HT1080 (cell line): ENCODE measurements around the gene NPTN. TPM values are rescaled to one million over a fixed set of nuclear protein-coding genes. Genes with fewer than 3 reads are reported as not detected.
"Not testable (repeated sequence)": the region's sequence is repeated elsewhere in the genome, so short reads cannot be mapped to it uniquely, and the experiment has no call there.

Experiments used
- DNase-seq: peaks from one replicate; pipeline ENCODE4 v3.0.0-alpha.2; 2015; ENCODE audit warnings: low read depth
- total RNA-seq: library from RNA; depleted of rRNA; stranded (reverse); fragments of >200 nt; shearing (Covaris generic); gene quantifications from 2 replicates; pipeline ENCODE4 v1.2.3, GENCODE V29; 2014

NPTN gene
- total RNA-seq, 1 experiment from 2014 or later = 118 TPM

DNA sequence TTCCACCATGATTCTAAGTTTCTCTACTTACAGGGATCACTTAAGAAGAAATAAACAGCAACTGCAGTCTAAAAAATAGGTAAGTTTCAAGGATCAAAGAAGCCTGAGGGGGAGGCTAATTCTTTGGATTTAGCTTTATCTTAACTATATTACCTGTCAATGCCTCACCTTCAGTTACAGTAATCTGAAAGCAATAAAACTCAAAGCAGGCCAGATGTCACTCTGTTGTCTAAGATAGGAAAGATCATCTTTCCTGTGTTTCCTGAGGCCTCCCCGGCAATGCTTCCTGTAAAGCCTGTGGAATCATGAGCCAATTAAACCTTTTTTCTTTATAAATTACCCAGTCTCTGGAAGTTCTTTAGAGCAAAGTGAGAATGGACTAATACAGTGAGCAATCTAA is 60.2 kb downstream of the NPTN start:
- DNase-seq = no peak

DNA sequence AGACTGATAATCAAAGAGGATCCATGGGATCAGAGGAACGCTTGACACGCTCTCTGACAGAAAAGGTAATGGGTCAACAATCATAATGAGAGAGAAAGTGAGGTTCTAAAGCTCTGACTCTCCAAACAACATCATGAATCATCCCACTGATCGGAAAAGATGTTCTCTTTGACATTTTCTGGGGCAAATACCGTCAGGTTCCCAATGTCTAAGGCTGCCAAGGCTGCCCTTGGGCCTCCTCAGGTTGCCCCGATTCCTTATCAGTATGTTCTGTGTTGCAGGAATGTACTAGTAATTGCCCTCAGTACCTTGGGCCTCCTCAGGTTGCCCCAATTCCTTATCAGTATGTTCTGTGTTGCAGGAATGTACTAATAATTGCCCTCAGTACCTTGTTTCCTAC is 60.9 kb downstream of the NPTN start:
- no peak for DNase-seq

DNA sequence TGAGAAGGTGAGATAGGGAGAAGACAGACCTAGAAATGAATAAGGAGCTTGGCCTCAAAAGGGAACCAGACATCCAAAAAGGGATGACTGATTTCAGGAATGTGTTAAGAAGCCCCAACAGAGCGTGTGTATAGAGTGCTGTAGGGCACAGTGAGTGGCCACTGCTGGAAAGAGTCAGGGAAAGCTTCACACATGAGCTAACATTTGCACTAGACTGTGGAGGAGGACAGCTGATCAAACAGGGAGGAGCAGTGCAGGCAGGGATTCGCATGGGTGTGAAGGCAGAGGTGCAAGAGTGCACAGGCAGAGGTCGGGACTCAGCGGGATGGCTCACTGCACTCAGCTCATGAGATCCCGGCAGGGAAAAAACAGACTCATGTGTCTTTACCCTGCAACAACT is 61.8 kb downstream of the NPTN start:
- DNase-seq = no peak

DNA sequence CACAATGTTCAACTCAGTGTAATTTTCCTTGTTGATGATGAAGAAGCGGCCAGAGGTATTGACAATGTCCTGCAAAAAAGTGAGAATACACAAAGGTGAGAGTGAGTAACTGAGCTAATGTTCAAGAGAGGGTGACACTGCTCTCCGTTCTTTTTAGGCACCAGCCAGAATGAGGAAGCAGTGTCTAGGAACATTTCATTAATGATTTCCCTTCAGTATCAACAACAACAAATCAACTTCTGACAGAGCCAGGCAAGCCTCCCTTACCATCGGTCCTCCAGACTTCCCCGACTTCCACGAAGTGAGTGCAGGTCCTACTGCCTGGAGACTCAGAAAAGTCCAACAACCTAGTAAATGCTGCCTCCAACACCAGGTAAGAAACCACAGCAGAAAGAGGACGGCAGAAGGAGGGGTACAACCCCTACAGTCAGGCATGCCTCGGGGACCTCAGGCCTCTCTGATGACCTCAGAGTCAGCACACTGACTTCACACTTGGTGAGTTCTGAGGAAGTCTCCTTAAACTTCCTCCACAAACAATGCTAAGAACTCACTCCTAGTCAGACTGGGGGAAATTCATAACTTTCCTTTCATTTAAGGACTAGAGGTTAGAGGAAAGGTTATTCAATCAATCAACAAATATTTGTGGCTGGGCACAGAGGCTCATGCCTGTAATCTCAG is 62.7 kb downstream of the NPTN start:
- no peak for DNase-seq

DNA sequence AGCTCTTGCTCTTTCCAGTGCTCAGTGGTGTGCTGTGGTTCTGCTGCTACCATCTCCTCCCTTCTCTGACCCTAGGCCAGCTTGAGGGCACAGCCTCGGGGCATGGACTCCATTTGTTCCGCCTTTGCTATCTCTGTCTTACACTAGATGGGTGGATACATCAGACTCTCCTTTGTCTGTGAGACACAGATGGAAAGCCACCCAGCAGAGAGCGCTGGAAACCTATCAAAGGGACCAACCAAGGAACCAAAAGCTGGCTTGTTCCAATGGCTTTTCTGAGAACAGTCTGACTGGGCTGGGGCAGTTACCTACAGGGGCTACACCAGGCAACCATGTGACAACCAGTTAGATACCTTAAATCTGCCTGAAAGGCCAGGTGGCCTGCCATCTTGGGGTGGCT is 63.8 kb downstream of the NPTN start:
- DNase-seq = no peak

DNA sequence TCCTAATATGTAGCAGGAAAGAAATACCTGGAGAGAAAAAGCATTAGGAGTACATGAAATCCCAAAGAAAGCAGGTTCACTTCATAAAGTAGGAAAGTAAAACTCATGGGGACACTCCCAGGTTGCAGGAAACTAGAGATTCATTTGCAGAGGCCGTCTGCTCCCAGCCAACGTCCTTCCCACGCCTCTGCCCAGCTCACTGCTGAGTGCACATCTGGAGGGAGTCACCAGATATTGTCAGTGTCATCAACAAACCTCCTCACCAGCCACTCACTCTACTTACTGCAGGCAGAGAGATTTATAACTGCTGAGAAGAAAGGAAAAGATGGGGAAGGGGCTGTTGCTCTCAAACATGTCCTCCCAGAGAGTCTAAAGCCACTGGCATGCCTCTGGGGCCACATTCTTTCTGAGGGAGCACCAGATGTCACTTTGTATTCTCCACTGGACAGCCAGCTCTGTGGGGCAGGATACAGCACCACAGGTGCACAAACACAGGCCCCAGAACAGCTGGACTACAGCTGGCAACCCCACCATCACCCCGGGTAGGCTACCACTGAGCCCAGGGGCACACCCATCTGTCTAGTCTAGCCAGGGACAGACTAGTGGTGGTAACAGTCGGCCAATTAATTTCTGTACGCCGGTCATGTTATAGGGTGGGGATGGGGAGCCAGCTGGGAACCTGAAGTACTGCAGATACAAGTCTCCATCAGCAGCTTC is 64.5 kb downstream of the NPTN start:
- DNase-seq = no peak

DNA sequence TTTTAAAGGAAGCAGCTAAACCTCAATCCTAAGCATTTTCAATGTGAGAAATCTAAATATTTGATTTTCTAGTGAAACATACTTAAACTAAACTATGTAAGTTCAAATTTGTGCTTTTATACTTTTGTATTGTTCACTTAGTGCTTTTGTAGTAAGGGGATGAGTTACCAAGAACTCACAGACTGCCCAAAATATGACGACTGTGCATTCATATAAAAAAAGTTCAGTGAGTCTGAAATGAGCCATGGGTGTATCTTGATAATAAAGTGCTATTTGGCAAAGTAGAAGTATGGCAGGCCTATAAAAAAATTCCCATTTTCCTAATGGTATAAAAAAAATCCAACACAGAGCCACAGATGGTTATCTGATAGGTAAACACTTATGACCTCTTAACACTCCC is 66.2 kb downstream of the NPTN start:
- no peak for DNase-seq

DNA sequence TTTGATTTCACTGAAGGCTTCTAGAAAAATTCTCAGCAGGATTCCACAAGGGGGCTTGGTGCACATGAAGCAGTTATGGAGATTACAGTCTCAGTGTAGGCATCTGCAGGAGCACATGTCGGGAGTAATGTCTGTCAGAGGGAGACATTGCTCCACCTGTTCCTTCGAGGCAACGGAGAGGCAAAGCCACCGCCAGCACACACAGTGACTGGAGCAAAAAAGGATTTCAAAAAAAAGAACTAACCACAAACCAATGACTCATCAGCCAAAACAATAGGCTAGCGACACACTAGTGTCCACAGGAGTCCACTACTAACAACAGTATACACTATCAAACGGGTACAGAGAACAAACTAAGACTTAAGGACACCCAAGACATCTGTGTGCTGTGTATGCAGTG is 68.9 kb downstream of the NPTN start:
- peak; percentile 87 for DNase-seq

DNA sequence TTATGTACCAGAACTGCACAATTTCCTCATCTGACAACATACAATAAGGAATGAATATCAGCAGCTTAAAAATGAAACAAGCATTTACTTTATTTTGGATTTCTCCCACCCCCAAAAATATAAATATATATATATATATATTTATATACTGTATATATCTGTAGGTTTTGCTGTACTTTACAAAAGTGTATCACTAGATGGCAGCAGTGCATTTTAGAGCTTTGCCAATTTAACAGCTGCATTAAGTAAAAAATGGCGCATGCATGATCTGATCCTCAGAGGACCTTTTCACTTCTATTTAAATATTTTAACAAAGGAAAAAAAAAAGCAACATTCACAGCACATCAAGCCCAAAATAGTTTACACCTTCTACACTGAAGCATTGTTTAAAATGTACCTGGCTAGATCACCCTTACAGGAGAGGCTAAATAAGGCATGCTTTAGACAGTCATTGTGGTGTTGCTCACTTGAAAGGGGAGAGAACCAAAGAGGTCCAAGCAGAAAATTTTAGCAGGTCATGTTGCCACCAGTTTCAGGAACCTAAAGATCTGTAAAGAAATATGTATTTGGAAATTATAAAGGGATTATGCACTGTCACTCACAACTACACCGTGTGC is 72.6 kb downstream of the NPTN start:
- DNase-seq = peak; percentile 46

DNA sequence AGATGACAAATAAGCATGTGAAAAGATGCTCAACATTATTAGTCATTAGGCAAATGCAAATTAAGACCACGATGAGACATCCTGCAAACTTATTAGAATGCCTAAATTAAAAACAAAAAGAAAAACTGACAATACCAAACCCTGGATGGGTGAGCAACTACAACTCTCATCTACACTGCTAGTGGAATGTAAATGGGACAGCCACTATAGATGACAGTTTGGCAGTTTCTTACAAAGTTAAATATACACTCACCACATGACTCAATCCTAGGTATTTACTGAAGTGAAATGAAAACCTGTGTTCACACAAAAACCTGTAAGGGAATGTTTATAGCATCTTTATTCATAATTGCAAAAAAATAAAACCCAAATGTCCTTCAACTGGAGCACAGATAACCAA is 74.7 kb downstream of the NPTN start:
- DNase-seq = no peak

DNA sequence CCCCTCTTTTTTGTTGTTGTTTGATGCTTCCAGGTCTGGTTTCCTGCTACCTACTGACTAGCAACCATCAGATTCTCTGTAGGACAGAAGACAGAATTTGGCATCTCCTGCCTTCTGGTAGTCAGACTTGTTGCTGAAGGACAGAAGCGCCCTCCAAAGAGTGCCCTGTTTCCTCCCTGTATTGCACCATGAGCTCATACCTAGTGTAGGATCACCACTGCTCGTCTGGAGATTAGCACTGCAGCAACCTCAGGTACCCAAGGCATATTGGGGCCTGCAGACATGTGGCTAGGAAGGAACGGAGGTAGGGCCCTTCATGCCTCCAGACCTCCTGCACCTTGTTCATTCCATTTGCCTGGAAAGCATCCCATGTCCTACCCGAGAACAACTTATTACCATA is 78.1 kb downstream of the NPTN start:
- no peak for DNase-seq

DNA sequence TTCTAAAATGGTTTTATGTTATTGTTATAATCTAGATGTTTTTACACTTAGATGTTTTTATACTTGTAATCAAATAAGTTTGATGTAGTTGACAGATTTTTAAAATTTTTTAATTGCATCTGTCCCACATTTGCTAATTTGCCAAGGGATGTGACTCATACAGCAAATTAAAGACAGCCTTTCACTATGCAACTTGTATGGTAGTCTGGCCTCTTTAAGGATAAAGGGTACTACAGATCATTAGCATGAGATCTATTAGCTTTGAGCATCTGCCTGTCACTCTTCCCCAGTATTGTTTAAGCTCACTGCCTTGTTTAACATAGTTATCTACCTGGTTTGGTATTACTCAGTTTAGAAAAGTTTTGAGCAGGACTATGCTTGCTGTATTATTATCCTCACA is 83.0 kb downstream of the NPTN start:
- DNase-seq = no peak

DNA sequence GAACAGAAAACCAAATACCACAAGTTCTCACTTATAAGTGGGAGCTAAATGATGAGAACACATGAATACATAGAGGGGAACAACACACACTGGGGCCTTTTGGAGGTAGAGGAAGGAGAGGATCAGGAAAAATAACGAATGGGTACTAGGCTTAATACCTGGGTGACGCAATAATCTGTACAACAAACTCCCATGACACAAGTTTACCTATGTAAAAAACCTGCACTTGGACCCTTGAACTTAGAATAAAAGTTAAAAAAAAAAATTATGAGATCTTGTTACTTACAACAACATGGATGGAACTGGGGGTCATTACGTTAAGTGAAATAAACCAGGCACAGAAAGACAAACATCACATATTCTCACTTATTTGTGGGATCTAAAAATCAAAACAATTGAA is 84.3 kb downstream of the NPTN start:
- DNase-seq = not testable (repeated sequence)

DNA sequence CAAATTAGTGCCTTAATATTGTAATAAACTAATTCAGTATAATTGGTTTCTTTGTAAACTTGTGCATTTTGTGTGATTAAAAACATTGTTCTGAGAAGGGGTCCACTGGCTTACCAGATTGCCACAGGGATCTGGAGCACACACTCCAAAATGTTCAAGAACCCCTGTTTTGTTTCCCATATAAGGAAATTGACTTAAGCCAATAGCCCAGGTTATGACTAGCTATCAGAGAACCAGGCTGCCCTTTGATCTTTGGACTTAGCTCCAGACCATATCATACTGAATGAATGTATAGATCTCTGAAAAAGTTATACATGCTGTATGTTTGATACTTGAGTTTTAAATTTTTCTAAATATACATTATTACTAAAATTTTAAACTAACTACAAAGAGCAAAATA is 91.7 kb downstream of the NPTN start:
- DNase-seq = no peak

DNA sequence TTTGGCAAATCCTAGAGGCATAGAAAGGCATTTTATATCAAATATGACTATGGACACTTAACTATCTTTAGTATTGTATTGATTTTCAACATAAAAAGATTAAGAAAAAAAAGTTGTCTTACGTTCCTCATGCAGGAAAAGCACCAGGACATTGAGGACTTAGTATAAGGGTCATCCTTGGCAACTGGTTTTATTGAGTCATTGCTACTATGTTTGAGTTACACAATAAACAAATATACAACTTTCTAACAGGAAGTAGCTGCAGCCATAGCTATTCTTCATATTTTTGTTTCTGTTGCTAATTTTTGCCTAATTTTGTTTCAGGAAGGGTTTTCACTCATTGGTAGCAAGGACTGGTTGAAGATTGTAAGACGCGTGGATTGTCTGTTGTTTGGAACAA is 93.0 kb downstream of the NPTN start:
- no peak for DNase-seq

DNA sequence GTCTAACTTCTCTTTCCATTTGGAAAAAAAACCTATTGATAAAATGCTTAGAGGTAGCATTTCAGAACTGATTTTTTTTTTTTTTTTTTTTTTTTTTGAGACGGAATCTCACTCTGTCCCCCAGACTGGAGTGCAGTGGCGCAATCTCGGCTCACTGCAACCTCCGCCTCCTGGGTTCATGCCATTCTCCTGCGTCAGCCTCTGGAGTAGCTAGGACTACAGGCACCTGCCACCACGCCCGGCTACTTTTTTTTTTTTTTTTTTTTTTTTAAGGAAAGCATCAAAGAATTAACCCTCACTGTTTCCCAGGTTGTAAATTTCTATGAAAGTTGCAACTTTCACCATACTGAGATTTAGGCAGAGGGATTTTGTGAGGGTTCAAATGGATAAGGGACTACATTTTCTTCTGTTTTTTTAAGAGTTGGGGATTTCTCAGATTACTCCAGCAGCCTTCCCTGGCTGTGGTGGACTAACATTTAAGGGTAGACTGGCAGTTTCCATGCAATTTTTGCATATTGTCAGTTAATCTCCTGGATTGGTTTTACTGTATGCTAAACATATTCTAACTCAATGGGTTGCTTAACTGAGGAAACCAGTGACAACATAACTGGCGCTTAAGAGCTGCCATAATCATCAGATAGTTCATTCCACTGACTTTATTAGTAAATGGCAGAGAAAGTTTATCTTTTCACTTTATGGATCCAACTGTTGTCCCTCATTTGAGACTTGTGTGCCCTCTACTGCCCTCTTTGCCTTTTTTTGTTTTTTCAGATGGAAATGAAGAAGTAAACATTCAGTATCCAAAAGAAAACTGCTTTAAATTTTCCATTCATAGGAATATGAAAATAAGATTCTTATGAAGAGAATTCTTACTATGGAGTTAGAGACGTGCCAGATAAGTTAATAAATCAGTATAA is 93.7 kb downstream of the NPTN start:
- DNase-seq = peak; percentile 3

DNA sequence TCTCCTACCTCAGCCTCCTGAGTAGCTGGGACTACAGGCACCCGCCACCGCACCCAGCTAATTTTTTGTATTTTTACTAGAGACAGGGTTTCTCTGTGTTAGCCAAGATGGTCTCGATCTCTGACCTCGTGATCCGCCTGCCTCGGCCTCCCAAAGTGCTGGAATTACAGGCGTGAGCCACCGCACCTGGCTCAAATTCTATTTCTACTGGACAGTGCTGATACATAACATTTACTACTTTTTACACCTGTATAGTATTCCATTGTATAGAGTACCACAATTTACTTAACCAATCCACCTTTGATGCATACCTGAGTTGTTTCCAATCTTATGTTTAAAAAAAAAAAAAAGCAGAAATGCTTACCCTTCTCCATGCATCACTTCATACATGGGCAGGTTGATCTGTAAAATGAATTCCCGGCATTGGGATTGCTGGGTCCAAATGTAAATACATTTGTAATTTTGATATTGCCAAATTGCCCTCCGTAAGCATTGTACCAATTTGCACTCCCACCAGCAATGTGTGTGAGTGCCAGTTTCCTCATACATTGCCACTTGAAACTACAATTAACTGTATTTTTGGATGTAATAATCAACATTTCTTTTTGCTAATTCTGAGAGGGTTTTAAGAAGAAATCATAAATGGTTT is 94.5 kb downstream of the NPTN start:
- no peak for DNase-seq

DNA sequence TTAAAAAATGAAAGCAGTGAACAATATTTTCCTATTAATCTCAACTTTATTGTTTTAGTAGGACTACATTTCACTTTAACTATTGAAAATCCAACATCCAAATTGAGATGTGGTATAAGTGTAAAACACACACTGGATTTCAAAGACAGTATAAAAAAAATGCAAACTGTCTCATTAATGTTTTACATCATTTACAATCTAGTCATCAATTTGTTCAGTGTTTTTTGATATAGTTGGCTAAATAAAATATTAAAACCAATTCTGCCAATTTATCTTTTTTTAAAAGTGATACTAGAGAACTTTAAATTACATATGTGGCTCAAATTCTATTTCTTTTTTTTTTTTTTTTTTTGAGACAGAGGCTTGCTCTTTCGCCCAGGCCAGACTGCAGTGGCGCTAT is 95.1 kb downstream of the NPTN start:
- no peak for DNase-seq

DNA sequence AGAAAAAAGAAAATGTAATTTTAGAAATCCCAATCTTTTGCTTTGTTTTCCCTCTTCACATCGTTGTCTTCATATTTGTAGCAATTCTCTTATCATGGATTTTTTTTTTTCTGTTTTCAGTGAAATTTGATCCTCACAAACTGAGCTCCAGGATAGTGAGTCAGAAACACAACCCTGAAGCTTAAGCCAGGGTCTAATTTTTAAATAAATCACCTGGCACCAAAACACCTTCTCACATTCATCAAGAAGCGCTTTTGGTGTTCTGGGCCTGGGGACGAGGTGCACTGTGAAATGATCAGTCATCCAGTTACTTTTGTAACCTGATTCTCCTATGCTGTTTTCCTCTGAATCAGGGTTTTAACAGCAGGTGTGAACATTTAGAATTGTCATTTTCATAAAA is 102.5 kb downstream of the NPTN start:
- DNase-seq = peak; percentile 2

DNA sequence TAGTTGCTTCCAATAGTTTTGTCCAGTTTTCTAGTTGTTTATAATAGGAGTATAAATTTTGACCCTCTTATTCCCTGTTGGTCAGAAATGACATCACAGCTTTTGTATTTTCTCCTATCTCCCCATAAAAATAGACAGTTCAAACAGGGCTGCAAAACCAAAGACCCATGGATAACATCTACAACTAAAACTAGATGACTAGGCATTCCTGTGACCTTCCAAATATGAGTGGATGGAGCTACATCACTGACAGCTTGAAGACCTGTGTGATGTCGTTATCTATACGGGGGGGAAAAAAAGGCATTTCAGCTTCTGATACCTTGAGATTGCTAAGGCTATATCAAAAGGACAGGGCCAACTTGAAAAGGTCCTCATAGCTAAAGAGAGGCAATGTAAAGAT is 105.6 kb downstream of the NPTN start:
- no peak for DNase-seq

DNA sequence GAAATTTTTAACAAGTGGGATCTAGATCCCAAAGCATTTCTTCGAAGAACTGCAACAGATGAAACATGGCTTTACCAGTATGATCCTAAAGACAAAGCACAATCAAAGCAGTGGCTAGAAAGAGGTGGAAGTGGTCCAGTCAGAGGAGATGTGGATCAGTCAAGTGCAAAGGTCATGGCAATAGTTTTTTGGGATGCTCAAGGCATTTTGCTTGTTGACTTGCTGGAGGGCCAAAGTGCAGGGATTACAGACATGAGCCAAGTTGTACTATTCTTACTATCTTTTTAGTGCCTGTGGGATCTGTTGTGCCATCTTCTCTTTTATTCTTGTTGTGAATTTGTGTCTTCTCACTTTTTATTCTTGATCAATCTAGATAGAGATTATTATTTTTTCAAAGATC is 108.3 kb downstream of the NPTN start:
- DNase-seq = no peak
